ENCODE measurements around the gene GRK5. TPM values are rescaled to one million over a fixed set of nuclear protein-coding genes. Genes with fewer than 3 reads are reported as not detected.

GRK5 gene
- total and polyA plus RNA-seq, 9 of the 15 experiments (the other 6 are each of a cell fraction or from before 2014, with no cell fraction given) = 0.46 to 0.83 (median 0.67) TPM; not detected in 2

DNA sequence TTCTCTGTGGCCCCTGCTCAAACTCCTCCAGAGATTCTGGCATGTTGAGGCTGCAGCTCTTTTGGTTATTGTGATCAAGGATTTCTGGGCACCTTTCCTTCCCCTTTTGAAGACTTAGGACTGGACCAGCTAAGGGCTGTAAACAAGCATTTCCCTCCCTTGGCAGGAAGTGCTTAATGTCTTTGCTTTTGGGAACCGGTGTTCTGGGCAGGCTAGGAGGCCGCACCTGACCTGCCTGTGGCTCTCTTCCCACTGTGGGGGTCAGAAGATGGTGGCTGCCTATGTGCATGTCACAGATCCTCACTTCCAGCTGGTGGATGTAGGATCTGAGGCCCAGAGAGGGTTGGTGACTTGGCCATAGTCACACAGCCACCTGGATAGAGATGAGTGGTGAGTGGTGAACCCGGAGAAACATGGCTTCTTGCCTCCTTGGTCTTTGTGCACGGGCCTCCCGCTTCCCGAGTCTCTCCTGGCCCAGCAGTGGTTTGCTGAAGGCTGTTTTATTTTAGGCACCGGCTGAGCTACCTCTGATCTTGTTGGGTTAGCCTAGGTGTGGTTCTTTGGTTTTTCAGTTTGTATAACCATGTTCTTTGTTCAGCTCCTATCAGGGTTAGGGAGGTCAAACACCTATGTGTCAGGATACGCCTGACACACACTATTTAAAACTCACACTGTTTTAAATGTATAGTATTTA lies 82.0 kb downstream of the GRK5 start:
- Histone ChIP-seq H3K79me2 (ENCODE audit: control insufficient read depth, insufficient read depth, low read length) (no peaks in the 10 kb centered on the region), H3K36me3 (ENCODE audit: control insufficient read depth, insufficient read depth, low read length) (no peaks in the 10 kb centered on the region), H3K27ac (ENCODE audit: extremely low read depth, low read depth, low read length) (no peak overlapping the region), H3K27me3 (ENCODE audit: control insufficient read depth in 2 of 2, insufficient read depth in 2 of 2, low read length in 2 of 2) (peaks cover 0 to 16% of the 10 kb centered on the region in 2 experiments; a peak in 2 of 5 replicates), H3K4me2 (ENCODE audit: insufficient read depth, low read length) (no peak overlapping the region), H3K4me1 (replicated peaks in 1 of 2; ENCODE audit: control insufficient read depth in 2 of 2, insufficient read depth in 2 of 2, low read length in 2 of 2) (peaks cover 2 to 4% of the 10 kb centered on the region in 2 experiments; a peak in 2 of 5 replicates), H3K9me3 (replicated peaks; ENCODE audit: control insufficient read depth, insufficient read depth, low read depth, low read length) (no peaks in the 10 kb centered on the region), H3K9ac (ENCODE audit: insufficient read depth in 1 of 2, low read depth in 2 of 2, low read length in 2 of 2) (no peak overlapping the region), H2AFZ (ENCODE audit: low read depth, low read length) (no peak overlapping the region), H4K20me1 (replicated peaks; ENCODE audit: control insufficient read depth, insufficient read depth, low read length) (no peaks in the 10 kb centered on the region), H3K9me1 (ENCODE audit: control insufficient read depth, insufficient read depth, low read length) (no peaks in the 10 kb centered on the region), H3K4me3 (no peak overlapping the region)
- in situ Hi-C loops (cut with MboI) (no loop called here), intact Hi-C loops (cut with micrococcal nuclease) (no loop called here)
- WGBS (ENCODE audit: insufficient coverage, low coverage, missing lambda C conversion rate) = 20% methylated on average over 7 of the region's 8 CpGs
- TF ChIP-seq NR4A1 (CRISPR knock-in tag; IDR thresholded peaks at IDR 0.05) = no peak
- no peak for TF ChIP-seq NR4A1 (tag; IDR thresholded peaks at IDR 0.05)
- peak; percentile 21 for TF ChIP-seq ZFP36 (IDR thresholded peaks at IDR 0.05; ENCODE audit: low read depth, low read length, partially characterized antibody)
- FAIRE-seq (no peak), DNase-seq (ENCODE audit: extremely low read depth in 1 of 4, low spot score in 3 of 4) (no peak), ATAC-seq (no peak)
- CTCF ChIA-PET (ENCODE audit: low intra/inter-chr PET ratio) = no interaction called here
- POLR2A ChIA-PET = interaction anchor here (0.7 kb wide), 1 partner anchor 113 kb away, joined by 4 read pairs; no protein-coding TSS in a partner anchor
- BruUV-seq (replicated peaks) = no TSS peak

All from K562 (cell line).